Lower leg skin (tissue), 4 donors: ENCODE measurements around the gene P2RX2. TPM values are rescaled to one million over a fixed set of nuclear protein-coding genes. Genes with fewer than 3 reads are reported as not detected.

Source experiments
- DNase-seq, 2 donors: peaks; one replicate each; pipeline ENCODE4 v3.0.0-alpha.2; 2019; ENCODE audit warnings: low spot score in 2 of 2
- H3K4me3 ChIP-seq: fragments of 200-600 bp; sonication (generic); 2 replicates; pipeline ENCODE4 v1.5.1; 2017; ENCODE audit warnings: mild to moderate bottlenecking, low read depth; ENCODE audit not compliant: poor library complexity, severe bottlenecking
- CTCF ChIP-seq, 3 donors: fragments of 450-650 bp; IDR thresholded peaks; one replicate each; pipeline ENCODE4 v1.5.1; 2016; ENCODE audit warnings: antibody characterized with exemption in 3 of 3, mild to moderate bottlenecking in 3 of 3, moderate library complexity in 2 of 3
- POLR2A ChIP-seq, 2 donors: fragments of 450-650 bp; IDR thresholded peaks; one replicate each; pipeline ENCODE4 v1.6.1; 2016 to 2017; ENCODE audit warnings: antibody characterized with exemption in 2 of 2, mild to moderate bottlenecking in 1 of 2, moderate library complexity in 1 of 2
- WGBS, 2 donors: methylation state at CpG; one replicate each; pipeline ENCODE4 v1.1.5; 2018; 5-methylcytosine and 5-hydroxymethylcytosine counted together
- intact Hi-C: fragments of 100-400 bp; cut with DNase I; formaldehyde crosslinking; loops from one replicate; pipeline ENCODE4 v1.15.0; 2023; ENCODE audit warnings: low total_unique reads
- total RNA-seq, 4 donors: library from RNA; depleted of rRNA; stranded (reverse); fragments of >200 nt; gene quantifications; one replicate each; pipeline ENCODE4 v1.1.0, GENCODE V29; 2016

P2RX2 gene
- total RNA-seq, 4 donors from 2014 or later, result not detected

- intact Hi-C loops, result no loop called here
- no peak for TF ChIP-seq POLR2A (IDR thresholded peaks at IDR 0.05)
- TF ChIP-seq CTCF (IDR thresholded peaks at IDR 0.05), result no peak
- WGBS, 2 donors, result 76 to 85% methylated on average over 25 to 29 of the region's 29 CpGs
- no peak overlapping the region for H3K4me3 ChIP-seq
- DNase-seq, result no peak
Measured at GRCh38 chr12:132583736-132584135, 34.8 kb upstream of the P2RX2 start.

GRCh38 chr12:132584429-132584828 lies 34.1 kb upstream of the P2RX2 start:
- no peak for TF ChIP-seq POLR2A (IDR thresholded peaks at IDR 0.05)
- no peak for TF ChIP-seq CTCF (IDR thresholded peaks at IDR 0.05)
- no peak overlapping the region for H3K4me3 ChIP-seq
- intact Hi-C loops, result no loop called here
- DNase-seq, result no peak
- WGBS, 2 donors, result 89 to 93% methylated on average over 14 of the region's 14 CpGs

GRCh38 chr12:132585177-132585576 lies 33.4 kb upstream of the P2RX2 start:
- no peak for DNase-seq
- 81% methylated on average over 22 to 24 of the region's 24 CpGs for WGBS, 2 donors
- no peak overlapping the region for H3K4me3 ChIP-seq
- intact Hi-C loops, result no loop called here
- TF ChIP-seq CTCF (IDR thresholded peaks at IDR 0.05), result no peak
- no peak for TF ChIP-seq POLR2A (IDR thresholded peaks at IDR 0.05)

DNA sequence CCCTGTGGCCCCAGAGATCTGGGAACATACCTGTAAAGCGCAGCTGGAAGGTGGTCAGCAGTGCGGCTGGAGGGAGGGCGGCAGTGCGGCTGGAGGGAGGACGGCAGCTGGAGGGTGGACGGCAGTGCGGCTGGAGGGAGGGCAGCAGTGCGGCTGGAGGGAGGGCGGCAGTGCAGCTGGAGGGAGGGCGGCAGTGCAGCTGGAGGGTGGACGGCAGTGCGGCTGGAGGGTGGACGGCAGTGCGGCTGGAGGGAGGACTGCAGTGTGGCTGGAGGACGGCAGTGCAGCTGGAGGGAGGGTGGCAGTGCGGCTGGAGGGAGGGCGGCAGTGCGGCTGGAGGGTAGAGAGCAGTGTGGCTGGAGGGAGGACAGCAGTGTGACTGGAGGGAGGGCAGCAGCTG lies 31.6 kb upstream of the P2RX2 start:
- WGBS, 2 donors, result 87 to 93% methylated on average over 18 of the region's 18 CpGs
- DNase-seq, result no peak
- intact Hi-C loops, result no loop called here
- no peak overlapping the region for H3K4me3 ChIP-seq
- TF ChIP-seq CTCF (IDR thresholded peaks at IDR 0.05), result no peak
- TF ChIP-seq POLR2A (IDR thresholded peaks at IDR 0.05), result no peak

DNA sequence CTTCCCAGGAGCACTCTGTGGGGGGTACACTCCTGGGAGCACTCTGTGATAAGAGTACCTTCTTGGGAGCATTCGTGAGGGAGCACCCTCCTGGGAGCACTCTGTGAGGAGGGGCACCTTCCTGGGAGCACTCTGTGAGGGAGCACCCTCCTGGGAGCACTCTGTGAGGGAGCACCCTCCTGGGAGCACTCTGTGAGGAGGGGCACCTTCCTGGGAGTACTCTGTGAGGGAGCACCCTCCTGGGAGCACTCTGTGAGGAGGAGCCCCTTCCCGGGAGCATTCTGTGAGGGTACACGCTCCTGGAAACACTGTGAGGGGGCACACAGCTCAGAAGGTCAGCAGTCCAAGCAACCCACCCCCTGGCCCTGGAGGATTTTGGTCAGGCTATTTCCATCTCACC lies 30.8 kb upstream of the P2RX2 start:
- H3K4me3 ChIP-seq, result no peak overlapping the region
- 56 to 72% methylated on average over 1 to 3 of the region's 3 CpGs for WGBS, 2 donors
- TF ChIP-seq POLR2A (IDR thresholded peaks at IDR 0.05) (no peak), CTCF (IDR thresholded peaks at IDR 0.05) (no peak)
- intact Hi-C loops, result no loop called here
- no peak for DNase-seq

DNA sequence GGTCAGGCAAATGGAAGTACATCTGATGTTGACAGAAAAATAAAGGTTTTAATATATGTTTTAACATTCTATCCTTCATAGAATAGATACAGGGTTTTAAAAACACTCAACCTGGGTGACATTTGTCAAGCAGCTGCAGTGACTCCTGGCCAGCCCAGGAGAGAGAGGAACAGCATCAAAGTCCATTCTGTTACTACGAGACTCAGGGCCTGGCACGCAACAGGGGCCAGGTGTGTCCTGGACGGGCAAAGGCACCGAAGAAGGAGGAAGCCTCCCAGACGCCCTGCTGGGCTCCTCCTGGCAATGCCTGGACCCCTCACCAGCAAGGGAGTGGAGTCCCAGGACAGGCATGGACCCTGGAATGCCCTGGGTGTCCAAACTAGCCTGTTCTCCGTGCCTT lies 30.3 kb upstream of the P2RX2 start:
- 75 to 83% methylated on average over 6 of the region's 6 CpGs for WGBS, 2 donors
- TF ChIP-seq POLR2A (IDR thresholded peaks at IDR 0.05) (no peak), CTCF (IDR thresholded peaks at IDR 0.05) (no peak)
- intact Hi-C loops, result no loop called here
- DNase-seq, result no peak
- H3K4me3 ChIP-seq, result no peak overlapping the region
